GM12878 (cell line): ENCODE measurements around the gene ATG101. TPM values are rescaled to one million over a fixed set of nuclear protein-coding genes. Genes with fewer than 3 reads are reported as not detected.
A peak's percentile ranks its signal among the peaks of the same experiment; 100 is the strongest.

ENCODE experiments used
- ATAC-seq: fragments of 200-7000 bp; cut with Tn5 transposase; 3 replicates; pipeline ENCODE4 v1.9.1; 2020; ENCODE audit warnings: mild to moderate bottlenecking, moderate library complexity
- BruUV-seq: library from RNA; stranded (reverse); fragments of 400-500 nt; replicated peaks from 2 replicates; lab custom pipeline; 2021; lab: Mats Ljungman, UMichigan
- CTCF ChIA-PET: fragments of 300-600 bp; sonication (Branson Sonifier 250); formaldehyde crosslinking; extraction: SDS; loops from one replicate; lab custom pipeline; 2021; ENCODE audit warnings: inconsistent platforms; lab: Yijun Ruan, JAX
- POLR2A ChIA-PET: fragments of 350-600 bp; formaldehyde crosslinking; extraction: SDS; loops from one replicate; lab custom pipeline; 2021; ENCODE audit warnings: inconsistent platforms; lab: Charles Lee
- RAD21 ChIA-PET: fragments of 300-600 bp; sonication (Branson Sonifier 250); formaldehyde crosslinking; loops from one replicate; lab custom pipeline; 2023; ENCODE audit warnings: antibody characterized with exemption; ENCODE audit not compliant: unreplicated experiment; lab: Charles Lee
- SMC1A ChIA-PET: fragments of 300-600 bp; sonication (Branson Sonifier 250); formaldehyde crosslinking; loops from one replicate; lab custom pipeline; 2023; ENCODE audit not compliant: unreplicated experiment, uncharacterized antibody; lab: Charles Lee
- DNase-seq: peaks from one replicate; pipeline ENCODE4 v3.0.0-alpha.2; 2011; ENCODE audit warnings: low read depth, low spot score
- FAIRE-seq: peaks from 3 replicates; lab custom pipeline; 2011; peaks lifted over from hg19 to GRCh38; lab: Jason Lieb, UNC
- H2AFZ ChIP-seq: 2 replicates; pipeline ENCODE4 v1.6.0; 2011; ENCODE audit warnings: low read depth, low read length, control low read depth; ENCODE audit not compliant: control insufficient read depth
- H3K27ac ChIP-seq: 2 replicates; pipeline ENCODE4 v1.5.1; 2011; ENCODE audit warnings: control low read depth; ENCODE audit not compliant: control insufficient read depth, insufficient read depth
- H3K27me3 ChIP-seq, 2 experiments: replicated peaks in 1 of 2; 2 replicates each; pipeline versions ENCODE4 v1.6.0 to v1.6.1; 2011; ENCODE audit warnings: low read length in 1 of 2; ENCODE audit not compliant: control insufficient read depth in 2 of 2, insufficient read depth in 2 of 2
- H3K36me3 ChIP-seq, 2 experiments: 2 replicates each; pipeline ENCODE4 v1.5.1; 2011; ENCODE audit warnings: low read length in 1 of 2; ENCODE audit not compliant: control insufficient read depth in 2 of 2, insufficient read depth in 2 of 2
- H3K4me1 ChIP-seq: 2 replicates; pipeline ENCODE4 v1.6.1; 2011; ENCODE audit warnings: mild to moderate bottlenecking, low read length, moderate library complexity, mixed read lengths; ENCODE audit not compliant: control insufficient read depth, insufficient read depth
- H3K4me2 ChIP-seq: 2 replicates; pipeline ENCODE4 v1.6.0; 2011; ENCODE audit warnings: control low read depth; ENCODE audit not compliant: control insufficient read depth, insufficient read depth
- H3K4me3 ChIP-seq: fragments of 200-600 bp; sonication (generic); 2 replicates; pipeline ENCODE4 v1.5.1; 2016
- H3K79me2 ChIP-seq: 2 replicates; pipeline ENCODE4 v1.6.0; 2011; ENCODE audit warnings: low read length; ENCODE audit not compliant: control insufficient read depth, insufficient read depth
- H3K9ac ChIP-seq: 2 replicates; pipeline ENCODE4 v1.8.0; 2011; ENCODE audit warnings: low read length, control low read depth, mixed read lengths; ENCODE audit not compliant: control insufficient read depth, insufficient read depth
- H3K9me3 ChIP-seq: replicated peaks from 3 replicates; pipeline ENCODE4 v1.5.1; 2011; ENCODE audit warnings: mild to moderate bottlenecking, low read length; ENCODE audit not compliant: control insufficient read depth, insufficient read depth
- H4K20me1 ChIP-seq: 2 replicates; pipeline ENCODE4 v1.6.0; 2011; ENCODE audit not compliant: control insufficient read depth, insufficient read depth
- CBFB ChIP-seq: IDR thresholded peaks from 2 replicates; pipeline ENCODE4 v1.6.1; 2016; ENCODE audit warnings: antibody characterized with exemption, low read depth
- GABPA ChIP-seq: IDR thresholded peaks from 2 replicates; pipeline ENCODE4 v1.6.1; 2014; ENCODE audit warnings: antibody characterized with exemption, low read depth, mild to moderate bottlenecking, inconsistent platforms
- GATAD2B ChIP-seq: fragments of 450-650 bp; conservative IDR thresholded peaks from 2 replicates; pipeline ENCODE4 v1.6.1; 2017; ENCODE audit warnings: low read depth, mild to moderate bottlenecking, moderate library complexity
- HCFC1 ChIP-seq: fragments of 150-350 bp; IDR thresholded peaks from 2 replicates; pipeline ENCODE4 v1.6.1; 2014; ENCODE audit warnings: low read length
- HDGF ChIP-seq: fragments of 450-650 bp; IDR thresholded peaks from 2 replicates; pipeline ENCODE4 v1.6.1; 2016; ENCODE audit warnings: antibody characterized with exemption
- IKZF1 ChIP-seq: fragments of 450-650 bp; conservative IDR thresholded peaks from 2 replicates; pipeline ENCODE4 v1.6.1; 2017; ENCODE audit warnings: antibody characterized with exemption, mild to moderate bottlenecking
- MXI1 ChIP-seq: fragments of 150-350 bp; IDR thresholded peaks from 2 replicates; pipeline ENCODE4 v1.6.1; 2011; ENCODE audit warnings: low read depth, mild to moderate bottlenecking, inconsistent platforms, low read length, improper control_type of control experiment
- NRF1 ChIP-seq: conservative IDR thresholded peaks from 2 replicates; pipeline ENCODE4 v1.6.1; 2011; ENCODE audit warnings: mild to moderate bottlenecking, low read depth, low read length, improper control_type of control experiment
- PAX5 ChIP-seq: IDR thresholded peaks from 2 replicates; pipeline ENCODE4 v1.6.1; 2011; ENCODE audit warnings: low read depth, low read length, borderline replicate concordance
- PML ChIP-seq: IDR thresholded peaks from 2 replicates; pipeline ENCODE4 v1.6.1; 2012; ENCODE audit warnings: low read length, inconsistent platforms
- POLR2AphosphoS2 ChIP-seq: IDR thresholded peaks from 2 replicates; pipeline ENCODE4 v1.6.1; 2011; ENCODE audit warnings: low read depth, mild to moderate bottlenecking, low read length, improper control_type of control experiment, moderate library complexity
- POLR2AphosphoS5 ChIP-seq: IDR thresholded peaks from 2 replicates; pipeline ENCODE4 v1.6.1; 2011; ENCODE audit warnings: mild to moderate bottlenecking, low read length, inconsistent platforms
- SIN3A ChIP-seq: IDR thresholded peaks from 2 replicates; pipeline ENCODE4 v1.6.1; 2012; ENCODE audit warnings: low read depth, low read length, improper control_type of control experiment
- SP1 ChIP-seq: IDR thresholded peaks from one replicate; pipeline ENCODE4 v1.6.1; 2011; ENCODE audit warnings: low read depth, low read length
- STAT1 ChIP-seq: fragments of 450-650 bp; conservative IDR thresholded peaks from 2 replicates; pipeline ENCODE4 v1.6.1; 2014; ENCODE audit warnings: antibody characterized with exemption, mild to moderate bottlenecking
- TCF12 ChIP-seq: IDR thresholded peaks from 2 replicates; pipeline ENCODE4 v1.6.1; 2011; ENCODE audit warnings: low read depth, mild to moderate bottlenecking, low read length
- ZBTB11 ChIP-seq: fragments of 450-650 bp; formaldehyde crosslinking; IDR thresholded peaks from 2 replicates; pipeline ENCODE4 v1.5.0; 2022; ENCODE audit warnings: mild to moderate bottlenecking, missing genetic modification characterization
- ZNF24 ChIP-seq: fragments of 450-650 bp; IDR thresholded peaks from 2 replicates; pipeline ENCODE4 v1.6.1; 2017; ENCODE audit warnings: antibody characterized with exemption, mild to moderate bottlenecking
- WGBS: methylation state at CpG from one replicate; pipeline ENCODE4 v1.1.6; 2016; ENCODE audit warnings: low lambda C conversion rate; ENCODE audit not compliant: insufficient replicate concordance, insufficient coverage; ENCODE audit errors: missing lambda C conversion rate; 5-methylcytosine and 5-hydroxymethylcytosine counted together
- in situ Hi-C: fragments of 300-500 bp; cut with MboI; formaldehyde crosslinking; loops from 9 replicates; pipeline ENCODE4 v1.14.3; 2018; ENCODE audit warnings: mixed read lengths
- intact Hi-C: fragments of 100-400 bp; cut with micrococcal nuclease; formaldehyde crosslinking; loops from one replicate; pipeline ENCODE4 v1.14.2; 2022; ENCODE audit not compliant: unreplicated experiment
- polyA plus RNA-seq, 11 experiments: library from polyadenylated mRNA; depleted of rRNA in 4 of 11; unstranded in 6 of 11; stranded (reverse) in 5 of 11; fragments of >200 nt; fragmentation: Nextera tagmentation in 4 of 11; fragmentation: Illumina TruSeq in 1 of 11; extraction: Ambion mirVana in 4 of 11; extraction: Trizol in 1 of 11; gene quantifications; 1 replicate in 1 of 11; 2 replicates in 10 of 11; pipeline versions ENCODE4 v1.2.1 to v1.2.3, GENCODE V29; 2011 to 2016; ENCODE audit warnings: inconsistent platforms in 2 of 11, missing spikeins in 2 of 11, low read depth in 1 of 11
- total RNA-seq, 4 experiments: library from RNA; depleted of rRNA in 3 of 4; stranded (reverse); fragments of >200 nt in 3 of 4; fragmentation: Illumina TruSeq in 1 of 4; extraction: Trizol in 1 of 4; gene quantifications; 2 replicates each; pipeline versions ENCODE4 v1.2.1 to v1.2.3, GENCODE V29; 2013 to 2021

ATG101 gene
- total and polyA plus RNA-seq, 10 of the 15 experiments (the other 5 are each of a cell fraction or from before 2014, with no cell fraction given): 2.7 to 49.8 (median 35.3) TPM

- Histone ChIP-seq H3K4me3 (no peak overlapping the region), H3K27ac (no peak overlapping the region), H4K20me1 (no peaks in the 10 kb centered on the region), H3K79me2 (no peaks in the 10 kb centered on the region), H3K4me2 (peak overlapping the region; percentile 22; the same call in 1 of the 2 replicates), H2AFZ (0 out of 2 replicates have a peak overlapping the region, but pooled peaks have one; percentile 15), H3K9ac (no peak overlapping the region), H3K9me3 (no peaks in the 10 kb centered on the region), H3K4me1 (peaks cover 14% of the 10 kb centered on the region), H3K36me3 (peaks cover 11 to 15% of the 10 kb centered on the region in 2 experiments), H3K27me3 (no peaks in the 10 kb centered on the region)
- in situ Hi-C loops: loop anchor here (5.0 kb wide), 1 partner anchor 54 kb away; no protein-coding TSS in a partner anchor
- intact Hi-C loops: no loop called here
- no peak for FAIRE-seq
- 29% methylated on average over 8 of the region's 9 CpGs for WGBS
- ChIA-PET CTCF (interaction anchor here (0.6 to 13.1 kb wide), 8 partner anchors 12 to 89 kb away, joined by 3 to 622 read pairs (median 12); partner anchors contain the start of gene ATG101), POLR2A (interaction anchor here (0.6 to 2.1 kb wide), 7 partner anchors 9 to 71 kb away, joined by 3 to 7 read pairs (median 4); partner anchors contain the start of gene ATG101), RAD21 (interaction anchor here (0.6 to 3.7 kb wide), 12 partner anchors 12 to 836 kb away, joined by 3 to 111 read pairs (median 7); partner anchors contain the start of genes ATG101 and NR4A1), SMC1A (interaction anchor here (0.9 to 12.5 kb wide), 9 partner anchors 10 to 83 kb away, joined by 3 to 322 read pairs (median 5); partner anchors contain the start of genes ATG101 and NR4A1)
- DNase-seq: no peak
- BruUV-seq: no TSS peak
- ATAC-seq: peak; percentile 84
- TF ChIP-seq ZBTB11 (CRISPR knock-in tag) (no peak), PML (no peak), MXI1 (no peak), POLR2AphosphoS5 (no peak), NRF1 (no peak), GABPA (no peak), TCF12 (peak; percentile 75; the same call in 1 of the 2 replicates), STAT1 (no peak), ZNF24 (no peak), PAX5 (0 out of 2 replicates have a peak, but pooled peaks have one; percentile 27), SP1 (no peak), SIN3A (no peak), GATAD2B (peak; percentile 78), CBFB (no peak), HCFC1 (no peak), POLR2AphosphoS2 (no peak), IKZF1 (peak; percentile 31; the same call in 1 of the 2 replicates), HDGF (peak; percentile 74; the same call in 1 of the 2 replicates)
These were observed 11.5 kb downstream of the ATG101 start for GRCh38 chr12:52081263-52081733.
